Calu3 (cell line): ENCODE measurements around the gene SH3BP5. TPM values are rescaled to one million over a fixed set of nuclear protein-coding genes. Genes with fewer than 3 reads are reported as not detected.

ENCODE experiments used
- BruUV-seq: library from RNA; stranded (reverse); fragments of 400-500 nt; replicated peaks from 2 replicates; lab custom pipeline; 2021; lab: Mats Ljungman, UMichigan
- CTCF ChIA-PET: fragments of 300-600 bp; sonication (Branson Sonifier 250); formaldehyde crosslinking; loops from one replicate; lab custom pipeline; 2022; ENCODE audit warnings: antibody characterized with exemption; lab: Charles Lee
- DNase-seq: peaks from one replicate; pipeline ENCODE4 v3.0.0; 2022
- H3K27ac Mint-ChIP-seq: one replicate; pipeline ENCODE4 v1.8.0; 2022; ENCODE audit warnings: mixed read lengths; ENCODE audit not compliant: unreplicated experiment
- H3K27me3 Mint-ChIP-seq: one replicate; pipeline ENCODE4 v1.8.0; 2022; ENCODE audit warnings: mixed read lengths; ENCODE audit not compliant: unreplicated experiment
- H3K36me3 Mint-ChIP-seq: one replicate; pipeline ENCODE4 v1.8.0; 2022; ENCODE audit warnings: mild to moderate bottlenecking, moderate library complexity, mixed read lengths; ENCODE audit not compliant: insufficient read depth, unreplicated experiment
- H3K4me1 Mint-ChIP-seq: one replicate; pipeline ENCODE4 v1.8.0; 2022; ENCODE audit warnings: mild to moderate bottlenecking, low read depth, mixed read lengths; ENCODE audit not compliant: unreplicated experiment
- H3K4me3 Mint-ChIP-seq: one replicate; pipeline ENCODE4 v1.8.0; 2022; ENCODE audit warnings: mild to moderate bottlenecking, low read depth, moderate library complexity, mixed read lengths; ENCODE audit not compliant: unreplicated experiment
- H3K9me3 Mint-ChIP-seq: one replicate; pipeline ENCODE4 v1.8.0; 2022; ENCODE audit warnings: low read depth, mixed read lengths; ENCODE audit not compliant: unreplicated experiment
- intact Hi-C: fragments of 100-400 bp; cut with micrococcal nuclease; formaldehyde crosslinking; loops from one replicate; pipeline ENCODE4 v1.10.0; 2022; ENCODE audit not compliant: unreplicated experiment
- total RNA-seq: library from RNA; stranded (reverse); gene quantifications from 2 replicates; pipeline ENCODE4 v1.2.3, GENCODE V29; 2022
- TF ChIP-seq, protein P1 (sequence below): fragments of 200-600 bp; IDR thresholded peaks from one replicate; pipeline ENCODE4 v1.8.0; 2022; ENCODE audit warnings: antibody characterized with exemption; ENCODE audit not compliant: unreplicated experiment

SH3BP5 gene
- total RNA-seq, 1 experiment from 2014 or later: 4.0 TPM

DNA sequence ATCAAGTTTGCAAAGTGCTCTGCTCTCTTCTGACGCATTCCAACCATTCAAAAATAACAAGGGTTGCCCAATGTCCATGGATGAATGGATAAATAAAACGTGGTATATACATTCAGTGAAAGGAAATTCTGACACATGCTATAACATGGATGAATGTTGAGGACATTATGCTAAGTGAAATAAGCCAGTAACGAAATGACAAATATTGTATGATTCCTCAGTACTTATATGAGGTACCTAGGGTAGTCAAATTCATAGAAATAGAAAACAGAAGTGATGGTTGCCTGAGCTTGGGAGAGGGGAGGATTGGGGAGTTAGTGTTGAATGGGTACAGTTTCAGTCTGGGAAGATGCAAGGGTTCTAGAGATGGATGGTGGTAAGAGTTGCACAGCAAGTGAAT is 33.9 kb downstream of the SH3BP5 start:
- H3K36me3 Mint-ChIP-seq: no peaks in the 10 kb centered on the region

GRCh38 chr3:15297608-15298350 is 34.6 kb downstream of the SH3BP5 start:
- no peak overlapping the region for H3K27ac Mint-ChIP-seq
- intact Hi-C loops: no loop called here
- no peaks in the 10 kb centered on the region for H3K9me3 Mint-ChIP-seq
- BruUV-seq: no TSS peak
- no peaks in the 10 kb centered on the region for H3K4me1 Mint-ChIP-seq
- no peak overlapping the region for H3K4me3 Mint-ChIP-seq
- TF ChIP-seq, protein P1, sequence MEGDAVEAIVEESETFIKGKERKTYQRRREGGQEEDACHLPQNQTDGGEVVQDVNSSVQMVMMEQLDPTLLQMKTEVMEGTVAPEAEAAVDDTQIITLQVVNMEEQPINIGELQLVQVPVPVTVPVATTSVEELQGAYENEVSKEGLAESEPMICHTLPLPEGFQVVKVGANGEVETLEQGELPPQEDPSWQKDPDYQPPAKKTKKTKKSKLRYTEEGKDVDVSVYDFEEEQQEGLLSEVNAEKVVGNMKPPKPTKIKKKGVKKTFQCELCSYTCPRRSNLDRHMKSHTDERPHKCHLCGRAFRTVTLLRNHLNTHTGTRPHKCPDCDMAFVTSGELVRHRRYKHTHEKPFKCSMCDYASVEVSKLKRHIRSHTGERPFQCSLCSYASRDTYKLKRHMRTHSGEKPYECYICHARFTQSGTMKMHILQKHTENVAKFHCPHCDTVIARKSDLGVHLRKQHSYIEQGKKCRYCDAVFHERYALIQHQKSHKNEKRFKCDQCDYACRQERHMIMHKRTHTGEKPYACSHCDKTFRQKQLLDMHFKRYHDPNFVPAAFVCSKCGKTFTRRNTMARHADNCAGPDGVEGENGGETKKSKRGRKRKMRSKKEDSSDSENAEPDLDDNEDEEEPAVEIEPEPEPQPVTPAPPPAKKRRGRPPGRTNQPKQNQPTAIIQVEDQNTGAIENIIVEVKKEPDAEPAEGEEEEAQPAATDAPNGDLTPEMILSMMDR: no peak
- no peak for DNase-seq
- CTCF ChIA-PET: interaction anchor here (0.7 kb wide), 1 partner anchor 9 kb away, joined by 3 read pairs; no protein-coding TSS in a partner anchor
- H3K27me3 Mint-ChIP-seq: no peaks in the 10 kb centered on the region
- no peaks in the 10 kb centered on the region for H3K36me3 Mint-ChIP-seq

More for the DNA sequence above, 33.9 kb downstream of the SH3BP5 start:
- intact Hi-C loops: no loop called here
- H3K4me3 Mint-ChIP-seq: no peak overlapping the region
- DNase-seq: no peak
- H3K4me1 Mint-ChIP-seq: no peaks in the 10 kb centered on the region
- BruUV-seq: no TSS peak
- CTCF ChIA-PET: no interaction called here
- no peak overlapping the region for H3K27ac Mint-ChIP-seq
- TF ChIP-seq, protein P1: no peak
- no peaks in the 10 kb centered on the region for H3K9me3 Mint-ChIP-seq
- no peaks in the 10 kb centered on the region for H3K27me3 Mint-ChIP-seq

DNA sequence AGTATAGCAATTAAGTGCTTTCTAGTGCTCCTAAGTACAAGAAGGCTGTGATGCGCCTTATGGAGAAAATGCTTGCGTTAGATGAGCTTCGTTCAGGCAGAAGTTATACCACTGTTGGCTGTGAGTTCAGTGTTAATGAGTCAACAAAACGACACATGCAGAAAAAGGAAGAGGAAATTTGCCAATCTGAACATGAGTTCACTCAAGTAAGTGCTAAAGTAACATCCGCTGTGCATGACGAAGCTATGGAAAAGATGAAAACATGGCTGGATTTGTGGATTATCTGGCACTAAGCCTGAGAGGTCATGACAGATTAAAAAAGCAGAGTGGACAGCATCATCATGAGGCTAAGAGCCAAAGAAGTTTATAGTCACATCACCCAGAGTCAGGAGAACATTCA is 36.9 kb downstream of the SH3BP5 start:
- DNase-seq: no peak
- no peak overlapping the region for H3K4me3 Mint-ChIP-seq
- no TSS peak for BruUV-seq
- no peaks in the 10 kb centered on the region for H3K9me3 Mint-ChIP-seq
- TF ChIP-seq, protein P1: no peak
- intact Hi-C loops: no loop called here
- CTCF ChIA-PET: no interaction called here
- H3K27me3 Mint-ChIP-seq: no peaks in the 10 kb centered on the region
- H3K4me1 Mint-ChIP-seq: no peaks in the 10 kb centered on the region
- no peaks in the 10 kb centered on the region for H3K36me3 Mint-ChIP-seq
- H3K27ac Mint-ChIP-seq: no peak overlapping the region

GRCh38 chr3:15294929-15295328 is 37.5 kb downstream of the SH3BP5 start:
- Mint-ChIP-seq H3K4me1 (no peaks in the 10 kb centered on the region), H3K4me3 (no peak overlapping the region), H3K9me3 (no peaks in the 10 kb centered on the region), H3K27ac (no peak overlapping the region), H3K36me3 (no peaks in the 10 kb centered on the region), H3K27me3 (no peaks in the 10 kb centered on the region)
- CTCF ChIA-PET: no interaction called here
- BruUV-seq: no TSS peak
- intact Hi-C loops: no loop called here
- DNase-seq: no peak
- TF ChIP-seq, protein P1: no peak
